GM10248 (cell line): ENCODE data around the gene OSBPL7.

ENCODE experiments used
- CTCF ChIA-PET: fragments of 300-600 bp; sonication (Branson Sonifier 250); formaldehyde crosslinking; extraction: SDS; loops from one replicate; lab custom pipeline; 2021; ENCODE audit warnings: antibody characterized with exemption; lab: Yijun Ruan, JAX
- POLR2A ChIA-PET: fragments of 350-650 bp; sonication (Branson Sonifier 250); formaldehyde crosslinking; extraction: SDS; loops from one replicate; lab custom pipeline; 2020; ENCODE audit warnings: antibody characterized with exemption; lab: Yijun Ruan, JAX
- DNase-seq: peaks from one replicate; pipeline ENCODE4 v3.0.0; 2012; ENCODE audit errors: extremely low spot score
- CTCF ChIP-seq: IDR thresholded peaks from 2 replicates; pipeline ENCODE4 v1.5.1; 2012; ENCODE audit warnings: mild to moderate bottlenecking, low read depth; ENCODE audit errors: extremely low read depth, missing control alignments, control extremely low read depth

The OSBPL7 gene

GRCh38 chr17:47762728-47763127, 58.9 kb downstream of the OSBPL7 start:
- DNase-seq = no peak
- TF ChIP-seq CTCF = no peak
- ChIA-PET CTCF (interaction anchor here (2.5 kb wide), 1 partner anchor 30 kb away, joined by 5 read pairs; the partner anchor contains the start of gene TBX21), POLR2A (no interaction called here)

GRCh38 chr17:47760409-47761140, 61.0 kb downstream of the OSBPL7 start:
- TF ChIP-seq CTCF = no peak
- ChIA-PET CTCF (interaction anchor here (1.1 kb wide), 1 partner anchor 27 kb away, joined by 3 read pairs; the partner anchor contains the start of gene TBX21), POLR2A (no interaction called here)
- DNase-seq = no peak

- CTCF ChIA-PET = interaction anchor here (0.7 to 1.9 kb wide), 3 partner anchors 9 to 850 kb away, joined by 3 to 6 read pairs (median 3); no protein-coding TSS in a partner anchor
- no peak for TF ChIP-seq CTCF
- POLR2A ChIA-PET = no interaction called here
These were observed 64.2 kb downstream of the OSBPL7 start for GRCh38 chr17:47757386-47757785.

More at GRCh38 chr17:47757386-47757785, 64.2 kb downstream of the OSBPL7 start:
- DNase-seq = no peak
